Measurements from ENCODE around the gene ANTXR1. TPM values are rescaled to one million over a fixed set of nuclear protein-coding genes. Genes with fewer than 3 reads are reported as not detected.

The ANTXR1 gene
- total and polyA plus RNA-seq, 9 of the 15 experiments (the other 6 are each of a cell fraction or from before 2014, with no cell fraction given), result 0.07 to 1.00 (median 0.54) TPM

GRCh38 chr2:69213201-69213600 is 200.2 kb downstream of the ANTXR1 start:
- Histone ChIP-seq H3K4me3 (no peak overlapping the region), H3K36me3 (ENCODE audit: control insufficient read depth, insufficient read depth, low read length) (no peaks in the 10 kb centered on the region), H3K27ac (ENCODE audit: extremely low read depth, low read depth, low read length) (no peak overlapping the region), H3K79me2 (ENCODE audit: control insufficient read depth, insufficient read depth, low read length) (no peaks in the 10 kb centered on the region), H2AFZ (ENCODE audit: low read depth, low read length) (no peak overlapping the region), H3K9me3 (replicated peaks; ENCODE audit: control insufficient read depth, insufficient read depth, low read depth, low read length) (no peaks in the 10 kb centered on the region), H3K27me3 (ENCODE audit: control insufficient read depth in 2 of 2, insufficient read depth in 2 of 2, low read length in 2 of 2) (peaks cover 0 to 17% of the 10 kb centered on the region in 2 experiments; a peak in 3 of 5 replicates), H3K4me2 (ENCODE audit: insufficient read depth, low read length) (no peak overlapping the region), H4K20me1 (replicated peaks; ENCODE audit: control insufficient read depth, insufficient read depth, low read length) (no peaks in the 10 kb centered on the region; the same call in 1 of the 2 replicates), H3K9ac (ENCODE audit: insufficient read depth in 1 of 2, low read depth in 2 of 2, low read length in 2 of 2) (no peak overlapping the region), H3K9me1 (ENCODE audit: control insufficient read depth, insufficient read depth, low read length) (no peaks in the 10 kb centered on the region), H3K4me1 (replicated peaks in 1 of 2; ENCODE audit: control insufficient read depth in 2 of 2, insufficient read depth in 2 of 2, low read length in 2 of 2) (no peaks in the 10 kb centered on the region)
- ChIA-PET POLR2A (interaction anchor here (0.6 kb wide), 2 partner anchors 10 to 471 kb away, joined by 3 read pairs; no protein-coding TSS in a partner anchor), CTCF (ENCODE audit: low intra/inter-chr PET ratio) (no interaction called here)
- no peak for FAIRE-seq
- TF ChIP-seq CREBBP (IDR thresholded peaks at IDR 0.05; ENCODE audit: low read depth, low read length) (no peak), ESRRA (IDR thresholded peaks at IDR 0.05; ENCODE audit: borderline replicate concordance, low read depth) (no peak), GATAD2A (IDR thresholded peaks at IDR 0.05) (no peak), ZNF444 (CRISPR knock-in tag; IDR thresholded peaks at IDR 0.05) (no peak), MED1 (CRISPR knock-in tag; IDR thresholded peaks at IDR 0.05; ENCODE audit: borderline replicate concordance) (no peak), NR2F6 (CRISPR knock-in tag; IDR thresholded peaks at IDR 0.05) (no peak), USF1 (CRISPR knock-in tag; IDR thresholded peaks at IDR 0.05) (no peak), FOXK2 (conservative IDR thresholded peaks at IDR 0.05 in 1 of 2, IDR thresholded peaks at IDR 0.05 in 1 of 2; ENCODE audit: low read depth in 2 of 2) (no peak)
- DNase-seq (ENCODE audit: extremely low read depth in 1 of 4, low spot score in 3 of 4), result no peak
- ATAC-seq, result no peak
- in situ Hi-C loops (cut with MboI) (no loop called here), intact Hi-C loops (cut with micrococcal nuclease) (no loop called here)
- 3% methylated on average over 4 of the region's 4 CpGs for WGBS (ENCODE audit: insufficient coverage, low coverage, missing lambda C conversion rate)
- no TSS peak for BruUV-seq (replicated peaks)
